Measurements from ENCODE around the gene GALNT17. TPM values are rescaled to one million over a fixed set of nuclear protein-coding genes. Genes with fewer than 3 reads are reported as not detected.

GALNT17 gene
- total RNA-seq, 1 experiment from 2014 or later: not detected

GRCh38 chr7:71457846-71458590 is 326.1 kb downstream of the GALNT17 start:
- ChIA-PET POLR2A (ENCODE audit: unreplicated experiment) (no interaction called here), CTCF (no interaction called here)
- H3K9ac ChIP-seq (ENCODE audit: low read length): no peak overlapping the region
- BruUV-seq (replicated peaks): no TSS peak
- TF ChIP-seq EZH2phosphoT487 (IDR thresholded peaks at IDR 0.05; ENCODE audit: borderline replicate concordance, low read length): no peak
- TF ChIP-seq EZH2 (IDR thresholded peaks at IDR 0.05; ENCODE audit: low read length, unreplicated experiment): no peak
- TF ChIP-seq, protein P1, sequence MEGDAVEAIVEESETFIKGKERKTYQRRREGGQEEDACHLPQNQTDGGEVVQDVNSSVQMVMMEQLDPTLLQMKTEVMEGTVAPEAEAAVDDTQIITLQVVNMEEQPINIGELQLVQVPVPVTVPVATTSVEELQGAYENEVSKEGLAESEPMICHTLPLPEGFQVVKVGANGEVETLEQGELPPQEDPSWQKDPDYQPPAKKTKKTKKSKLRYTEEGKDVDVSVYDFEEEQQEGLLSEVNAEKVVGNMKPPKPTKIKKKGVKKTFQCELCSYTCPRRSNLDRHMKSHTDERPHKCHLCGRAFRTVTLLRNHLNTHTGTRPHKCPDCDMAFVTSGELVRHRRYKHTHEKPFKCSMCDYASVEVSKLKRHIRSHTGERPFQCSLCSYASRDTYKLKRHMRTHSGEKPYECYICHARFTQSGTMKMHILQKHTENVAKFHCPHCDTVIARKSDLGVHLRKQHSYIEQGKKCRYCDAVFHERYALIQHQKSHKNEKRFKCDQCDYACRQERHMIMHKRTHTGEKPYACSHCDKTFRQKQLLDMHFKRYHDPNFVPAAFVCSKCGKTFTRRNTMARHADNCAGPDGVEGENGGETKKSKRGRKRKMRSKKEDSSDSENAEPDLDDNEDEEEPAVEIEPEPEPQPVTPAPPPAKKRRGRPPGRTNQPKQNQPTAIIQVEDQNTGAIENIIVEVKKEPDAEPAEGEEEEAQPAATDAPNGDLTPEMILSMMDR (conservative IDR thresholded peaks at IDR 0.05; ENCODE audit: low read depth, low read length): no peak
- no peaks in the 10 kb centered on the region for H3F3A ChIP-seq (ENCODE audit: low read length, unreplicated experiment)
- H3K4me3 ChIP-seq (ENCODE audit: low read length): no peak overlapping the region
- no peak overlapping the region for H2AFZ ChIP-seq (ENCODE audit: low read length)
- no peaks in the 10 kb centered on the region for H3K9me2 ChIP-seq (replicated peaks; ENCODE audit: low read length)
- H3K4me1 ChIP-seq (ENCODE audit: insufficient read depth, low read length): no peaks in the 10 kb centered on the region
- H3K4me2 ChIP-seq (ENCODE audit: low read length): no peak overlapping the region
- H3K36me3 ChIP-seq (ENCODE audit: low read depth, low read length): no peaks in the 10 kb centered on the region
- no peaks in the 10 kb centered on the region for H4K20me1 ChIP-seq (ENCODE audit: low read length)
- no peaks in the 10 kb centered on the region for H3K27me3 ChIP-seq (ENCODE audit: low read length)
- intact Hi-C loops (cut with micrococcal nuclease): no loop called here
- no peak for ATAC-seq
- peaks cover 14% of the 10 kb centered on the region; the same call in 1 of the 2 replicates for H3K9me3 ChIP-seq (ENCODE audit: low read length)
- no peak overlapping the region for H3K27ac ChIP-seq (ENCODE audit: low read length)
- H3K79me2 ChIP-seq (ENCODE audit: low read length): no peaks in the 10 kb centered on the region
- no peak for DNase-seq

DNA sequence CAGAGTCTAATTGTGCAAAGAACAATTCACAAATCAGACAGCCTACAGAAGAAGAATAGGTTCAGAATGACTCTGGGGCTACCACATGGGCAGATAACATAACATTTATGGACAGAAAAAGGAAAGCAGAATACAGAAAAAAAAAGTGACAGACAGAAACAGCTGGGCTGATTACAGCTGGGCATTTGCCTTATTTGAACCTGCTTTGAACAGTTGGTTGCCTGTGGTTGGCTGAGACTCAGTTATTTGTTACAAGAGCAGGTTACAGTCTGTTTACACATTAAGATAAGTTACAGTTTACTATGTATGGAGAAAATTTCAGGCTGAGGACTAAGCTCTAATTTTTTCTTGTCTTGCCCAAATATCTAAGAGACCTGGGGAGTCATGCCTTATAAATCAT is 327.2 kb downstream of the GALNT17 start:
- Histone ChIP-seq H3K79me2 (ENCODE audit: low read length) (no peaks in the 10 kb centered on the region), H3K4me3 (ENCODE audit: low read length) (no peak overlapping the region), H3K27ac (ENCODE audit: low read length) (no peak overlapping the region), H2AFZ (ENCODE audit: low read length) (no peak overlapping the region), H3K4me2 (ENCODE audit: low read length) (no peak overlapping the region), H3K4me1 (ENCODE audit: insufficient read depth, low read length) (no peaks in the 10 kb centered on the region), H3K27me3 (ENCODE audit: low read length) (no peaks in the 10 kb centered on the region), H3K36me3 (ENCODE audit: low read depth, low read length) (no peaks in the 10 kb centered on the region), H3F3A (ENCODE audit: low read length, unreplicated experiment) (no peaks in the 10 kb centered on the region), H4K20me1 (ENCODE audit: low read length) (no peaks in the 10 kb centered on the region), H3K9me3 (ENCODE audit: low read length) (peaks cover 14% of the 10 kb centered on the region; the same call in 1 of the 2 replicates), H3K9me2 (replicated peaks; ENCODE audit: low read length) (no peaks in the 10 kb centered on the region), H3K9ac (ENCODE audit: low read length) (no peak overlapping the region)
- intact Hi-C loops (cut with micrococcal nuclease): no loop called here
- no TSS peak for BruUV-seq (replicated peaks)
- ATAC-seq: no peak
- POLR2A ChIA-PET (ENCODE audit: unreplicated experiment): no interaction called here
- CTCF ChIA-PET: no interaction called here
- no peak for DNase-seq
- no peak for TF ChIP-seq EZH2phosphoT487 (IDR thresholded peaks at IDR 0.05; ENCODE audit: borderline replicate concordance, low read length)
- TF ChIP-seq, protein P1 (conservative IDR thresholded peaks at IDR 0.05; ENCODE audit: low read depth, low read length): no peak
- no peak for TF ChIP-seq EZH2 (IDR thresholded peaks at IDR 0.05; ENCODE audit: low read length, unreplicated experiment)

- no TSS peak for BruUV-seq (replicated peaks)
- no peak overlapping the region for H3K9ac ChIP-seq (ENCODE audit: low read length)
- H3K4me2 ChIP-seq (ENCODE audit: low read length): no peak overlapping the region
- ChIA-PET CTCF (no interaction called here), POLR2A (ENCODE audit: unreplicated experiment) (no interaction called here)
- DNase-seq (no peak), ATAC-seq (no peak)
- H3K4me1 ChIP-seq (ENCODE audit: insufficient read depth, low read length): no peaks in the 10 kb centered on the region
- no peaks in the 10 kb centered on the region for H3F3A ChIP-seq (ENCODE audit: low read length, unreplicated experiment)
- H3K9me2 ChIP-seq (replicated peaks; ENCODE audit: low read length): no peaks in the 10 kb centered on the region
- H3K79me2 ChIP-seq (ENCODE audit: low read length): no peaks in the 10 kb centered on the region
- H3K4me3 ChIP-seq (ENCODE audit: low read length): no peak overlapping the region
- H2AFZ ChIP-seq (ENCODE audit: low read length): no peak overlapping the region
- no peak overlapping the region for H3K27ac ChIP-seq (ENCODE audit: low read length)
- H4K20me1 ChIP-seq (ENCODE audit: low read length): no peaks in the 10 kb centered on the region
- H3K27me3 ChIP-seq (ENCODE audit: low read length): no peaks in the 10 kb centered on the region
- intact Hi-C loops (cut with micrococcal nuclease): no loop called here
- 0 out of 2 replicates have a peak, but pooled peaks cover 8% of the 10 kb centered on the region for H3K9me3 ChIP-seq (ENCODE audit: low read length)
- no peaks in the 10 kb centered on the region for H3K36me3 ChIP-seq (ENCODE audit: low read depth, low read length)
- TF ChIP-seq, protein P1 (conservative IDR thresholded peaks at IDR 0.05; ENCODE audit: low read depth, low read length): no peak
- TF ChIP-seq EZH2 (IDR thresholded peaks at IDR 0.05; ENCODE audit: low read length, unreplicated experiment) (no peak), EZH2phosphoT487 (IDR thresholded peaks at IDR 0.05; ENCODE audit: borderline replicate concordance, low read length) (no peak)
These were observed 329.6 kb downstream of the GALNT17 start for GRCh38 chr7:71461572-71461971.
